ENCODE data around the gene B4GALT2.

The B4GALT2 gene

DNA sequence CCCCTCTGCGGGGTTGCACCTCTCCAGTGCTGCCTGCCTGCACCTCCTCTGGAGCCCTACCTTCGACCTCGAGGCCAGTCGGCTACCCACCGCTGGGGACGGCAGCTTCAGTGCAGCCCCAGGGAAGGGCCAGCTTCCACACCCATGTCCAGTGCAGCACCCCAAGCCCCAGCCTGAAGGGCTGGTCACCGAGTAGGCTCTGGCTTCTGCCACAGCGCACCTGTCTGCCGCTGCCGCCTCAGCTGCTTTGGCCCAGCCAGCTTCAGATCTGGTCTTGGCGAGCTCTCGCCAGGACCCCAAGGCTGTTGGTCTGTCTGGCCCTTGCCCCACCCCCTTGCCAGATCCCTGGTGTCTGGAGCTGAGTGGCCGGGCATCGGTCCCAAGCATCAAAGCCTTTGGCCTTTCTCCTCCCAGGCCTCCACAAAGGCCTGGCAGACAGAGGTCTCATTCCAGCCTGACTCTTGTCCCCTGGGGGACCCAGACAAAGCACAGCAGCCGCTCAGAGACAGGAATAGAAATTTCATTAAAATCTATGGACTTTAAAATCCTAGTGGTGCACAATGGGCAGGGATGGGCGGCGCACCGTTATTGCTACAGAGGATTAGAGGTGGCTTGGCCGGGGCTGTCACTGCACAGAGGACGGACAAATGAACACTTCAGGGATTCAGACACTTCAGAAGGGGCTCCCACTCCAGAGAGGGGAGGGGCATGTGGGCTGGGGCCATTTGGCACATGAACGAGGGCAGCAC is 17.1 kb downstream of the B4GALT2 start:
- Histone ChIP-seq H3K36me3 (ENCODE audit: control insufficient read depth in 4 of 4, insufficient read depth in 4 of 4, low read length in 3 of 4) (no peaks in the 10 kb centered on the region), H3K9me3 (ENCODE audit: control extremely low read depth in 1 of 5, control insufficient read depth in 4 of 5, insufficient read depth in 2 of 5, low read depth in 1 of 5, low read length in 4 of 5) (no peaks in the 10 kb centered on the region), H3K27me3 (replicated peaks in 2 of 5; ENCODE audit: control insufficient read depth in 4 of 5, insufficient read depth in 5 of 5, low read length in 4 of 5) (no peaks in the 10 kb centered on the region), H3K4me3 (ENCODE audit: control insufficient read depth in 1 of 7, extremely low read depth in 1 of 7, insufficient read depth in 4 of 7, low read depth in 2 of 7, low read length in 6 of 7) (no peak overlapping the region), H3K4me1 (ENCODE audit: control extremely low read depth in 1 of 4, control insufficient read depth in 4 of 4, insufficient read depth in 4 of 4, low read length in 3 of 4) (peaks cover 0 to 22% (median 21%) of the 10 kb centered on the region in 4 experiments), H3K27ac (ENCODE audit: insufficient read depth in 1 of 2, low read depth in 1 of 2, low read length in 2 of 2, poor library complexity in 1 of 2, severe bottlenecking in 2 of 2) (no peak overlapping the region)
- POLR2A ChIA-PET: no interaction called here
- 97% methylated on average over 17 of the region's 21 CpGs for WGBS (ENCODE audit: insufficient coverage)
- CTCF ChIA-PET: interaction anchor here (0.8 to 1.0 kb wide), 2 partner anchors 50 to 52 kb away, joined by 3 read pairs; no protein-coding TSS in a partner anchor
- no peak for DNase-seq

- Histone ChIP-seq H3K4me1 (ENCODE audit: control extremely low read depth in 1 of 4, control insufficient read depth in 4 of 4, insufficient read depth in 4 of 4, low read length in 3 of 4) (peaks cover 0 to 17% (median 16%) of the 10 kb centered on the region in 4 experiments), H3K27me3 (replicated peaks in 2 of 5; ENCODE audit: control insufficient read depth in 4 of 5, insufficient read depth in 5 of 5, low read length in 4 of 5) (no peaks in the 10 kb centered on the region), H3K9me3 (ENCODE audit: control extremely low read depth in 1 of 5, control insufficient read depth in 4 of 5, insufficient read depth in 2 of 5, low read depth in 1 of 5, low read length in 4 of 5) (no peaks in the 10 kb centered on the region), H3K4me3 (ENCODE audit: control insufficient read depth in 1 of 7, extremely low read depth in 1 of 7, insufficient read depth in 4 of 7, low read depth in 2 of 7, low read length in 6 of 7) (no peak overlapping the region), H3K36me3 (ENCODE audit: control insufficient read depth in 4 of 4, insufficient read depth in 4 of 4, low read length in 3 of 4) (no peaks in the 10 kb centered on the region), H3K27ac (ENCODE audit: insufficient read depth in 1 of 2, low read depth in 1 of 2, low read length in 2 of 2, poor library complexity in 1 of 2, severe bottlenecking in 2 of 2) (no peak overlapping the region)
- 88% methylated on average over 1 of the region's 6 CpGs for WGBS (ENCODE audit: insufficient coverage)
- POLR2A ChIA-PET: no interaction called here
- DNase-seq: no peak
- CTCF ChIA-PET: interaction anchor here (1.0 kb wide), 1 partner anchor 50 kb away, joined by 3 read pairs; no protein-coding TSS in a partner anchor
These were observed 17.7 kb downstream of the B4GALT2 start for GRCh38 chr1:43996733-43997115.

- Histone ChIP-seq H3K9me3 (ENCODE audit: control extremely low read depth in 1 of 5, control insufficient read depth in 4 of 5, insufficient read depth in 2 of 5, low read depth in 1 of 5, low read length in 4 of 5) (no peaks in the 10 kb centered on the region), H3K27ac (ENCODE audit: insufficient read depth in 1 of 2, low read depth in 1 of 2, low read length in 2 of 2, poor library complexity in 1 of 2, severe bottlenecking in 2 of 2) (no peak overlapping the region), H3K4me1 (ENCODE audit: control extremely low read depth in 1 of 4, control insufficient read depth in 4 of 4, insufficient read depth in 4 of 4, low read length in 3 of 4) (peaks cover 0 to 10% (median 10%) of the 10 kb centered on the region in 4 experiments), H3K4me3 (ENCODE audit: control insufficient read depth in 1 of 7, extremely low read depth in 1 of 7, insufficient read depth in 4 of 7, low read depth in 2 of 7, low read length in 6 of 7) (no peak overlapping the region), H3K27me3 (replicated peaks in 2 of 5; ENCODE audit: control insufficient read depth in 4 of 5, insufficient read depth in 5 of 5, low read length in 4 of 5) (no peaks in the 10 kb centered on the region), H3K36me3 (ENCODE audit: control insufficient read depth in 4 of 4, insufficient read depth in 4 of 4, low read length in 3 of 4) (no peaks in the 10 kb centered on the region)
- no peak for DNase-seq
- ChIA-PET CTCF (no interaction called here), POLR2A (no interaction called here)
- 97% methylated on average over 15 of the region's 22 CpGs for whole genome bisulfite sequencing (ENCODE audit: insufficient coverage)
These were observed 18.4 kb downstream of the B4GALT2 start for GRCh38 chr1:43997295-43997999.

GRCh38 chr1:43998000-43998378 is 19.0 kb downstream of the B4GALT2 start:
- no peaks in the 10 kb centered on the region for H3K36me3 ChIP-seq (ENCODE audit: control insufficient read depth in 4 of 4, insufficient read depth in 4 of 4, low read length in 3 of 4)
- CTCF ChIA-PET: no interaction called here
- POLR2A ChIA-PET: no interaction called here
- no peaks in the 10 kb centered on the region for H3K9me3 ChIP-seq (ENCODE audit: control extremely low read depth in 1 of 5, control insufficient read depth in 4 of 5, insufficient read depth in 2 of 5, low read depth in 1 of 5, low read length in 4 of 5)
- H3K27me3 ChIP-seq (replicated peaks in 2 of 5; ENCODE audit: control insufficient read depth in 4 of 5, insufficient read depth in 5 of 5, low read length in 4 of 5): no peaks in the 10 kb centered on the region
- H3K4me3 ChIP-seq (ENCODE audit: control insufficient read depth in 1 of 7, extremely low read depth in 1 of 7, insufficient read depth in 4 of 7, low read depth in 2 of 7, low read length in 6 of 7): no peak overlapping the region
- no peak for DNase-seq
- no peak overlapping the region for H3K27ac ChIP-seq (ENCODE audit: insufficient read depth in 1 of 2, low read depth in 1 of 2, low read length in 2 of 2, poor library complexity in 1 of 2, severe bottlenecking in 2 of 2)
- peaks cover 0 to 5% (median 4%) of the 10 kb centered on the region in 4 experiments for H3K4me1 ChIP-seq (ENCODE audit: control extremely low read depth in 1 of 4, control insufficient read depth in 4 of 4, insufficient read depth in 4 of 4, low read length in 3 of 4)
- WGBS (ENCODE audit: insufficient coverage): 97% methylated on average over 11 of the region's 11 CpGs

- Histone ChIP-seq H3K4me3 (ENCODE audit: control insufficient read depth in 1 of 7, extremely low read depth in 1 of 7, insufficient read depth in 4 of 7, low read depth in 2 of 7, low read length in 6 of 7) (no peak overlapping the region), H3K9me3 (ENCODE audit: control extremely low read depth in 1 of 5, control insufficient read depth in 4 of 5, insufficient read depth in 2 of 5, low read depth in 1 of 5, low read length in 4 of 5) (no peaks in the 10 kb centered on the region), H3K27me3 (replicated peaks in 2 of 5; ENCODE audit: control insufficient read depth in 4 of 5, insufficient read depth in 5 of 5, low read length in 4 of 5) (no peaks in the 10 kb centered on the region), H3K27ac (ENCODE audit: insufficient read depth in 1 of 2, low read depth in 1 of 2, low read length in 2 of 2, poor library complexity in 1 of 2, severe bottlenecking in 2 of 2) (no peak overlapping the region), H3K4me1 (ENCODE audit: control extremely low read depth in 1 of 4, control insufficient read depth in 4 of 4, insufficient read depth in 4 of 4, low read length in 3 of 4) (peaks cover 0 to 4% (median 4%) of the 10 kb centered on the region in 4 experiments), H3K36me3 (ENCODE audit: control insufficient read depth in 4 of 4, insufficient read depth in 4 of 4, low read length in 3 of 4) (no peaks in the 10 kb centered on the region)
- no peak for DNase-seq
- CTCF ChIA-PET: interaction anchor here (1.2 to 5.5 kb wide), 3 partner anchors 9 to 48 kb away, joined by 4 to 35 read pairs (median 11); no protein-coding TSS in a partner anchor
- WGBS (ENCODE audit: insufficient coverage): 89% methylated on average over 6 of the region's 8 CpGs
- POLR2A ChIA-PET: no interaction called here
These were observed 20.4 kb downstream of the B4GALT2 start for GRCh38 chr1:43999455-43999854.

DNA sequence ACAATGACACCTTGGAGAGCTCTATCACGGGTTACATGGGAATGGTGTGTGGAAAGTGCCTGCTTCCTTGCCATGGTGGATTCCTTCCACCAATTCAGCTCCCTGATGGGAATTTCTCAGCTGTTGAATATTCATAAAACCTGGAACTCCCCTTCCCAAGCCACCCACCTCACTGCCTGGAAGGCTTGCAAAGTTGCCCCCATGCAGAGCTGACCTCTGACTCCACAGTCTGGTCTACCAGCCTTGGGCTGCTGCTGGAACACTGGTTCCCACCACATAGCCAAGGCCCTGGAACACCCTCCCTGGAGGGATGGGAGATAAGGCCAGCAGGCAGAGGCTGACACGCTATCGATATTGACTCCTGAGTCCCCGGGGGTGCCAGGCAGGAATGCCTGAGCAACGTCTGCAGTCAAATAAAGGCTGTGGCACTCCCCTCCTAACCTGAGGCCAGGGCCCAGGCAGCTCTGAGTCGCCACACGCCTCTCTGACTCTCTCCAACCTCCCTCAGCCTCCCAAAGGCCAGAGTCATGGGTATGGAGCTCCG is 21.2 kb downstream of the B4GALT2 start:
- POLR2A ChIA-PET: no interaction called here
- no peaks in the 10 kb centered on the region for H3K9me3 ChIP-seq (ENCODE audit: control extremely low read depth in 1 of 5, control insufficient read depth in 4 of 5, insufficient read depth in 2 of 5, low read depth in 1 of 5, low read length in 4 of 5)
- H3K36me3 ChIP-seq (ENCODE audit: control insufficient read depth in 4 of 4, insufficient read depth in 4 of 4, low read length in 3 of 4): no peaks in the 10 kb centered on the region
- CTCF ChIA-PET: interaction anchor here (0.7 to 5.5 kb wide), 6 partner anchors 9 to 1153 kb away, joined by 3 to 35 read pairs (median 4); no protein-coding TSS in a partner anchor
- no peak overlapping the region for H3K4me3 ChIP-seq (ENCODE audit: control insufficient read depth in 1 of 7, extremely low read depth in 1 of 7, insufficient read depth in 4 of 7, low read depth in 2 of 7, low read length in 6 of 7)
- no peak overlapping the region for H3K27ac ChIP-seq (ENCODE audit: insufficient read depth in 1 of 2, low read depth in 1 of 2, low read length in 2 of 2, poor library complexity in 1 of 2, severe bottlenecking in 2 of 2)
- WGBS (ENCODE audit: insufficient coverage): 97% methylated on average over 7 of the region's 8 CpGs
- no peaks in the 10 kb centered on the region for H3K27me3 ChIP-seq (replicated peaks in 2 of 5; ENCODE audit: control insufficient read depth in 4 of 5, insufficient read depth in 5 of 5, low read length in 4 of 5)
- DNase-seq: no peak
- no peaks in the 10 kb centered on the region for H3K4me1 ChIP-seq (ENCODE audit: control extremely low read depth in 1 of 4, control insufficient read depth in 4 of 4, insufficient read depth in 4 of 4, low read length in 3 of 4)

DNA sequence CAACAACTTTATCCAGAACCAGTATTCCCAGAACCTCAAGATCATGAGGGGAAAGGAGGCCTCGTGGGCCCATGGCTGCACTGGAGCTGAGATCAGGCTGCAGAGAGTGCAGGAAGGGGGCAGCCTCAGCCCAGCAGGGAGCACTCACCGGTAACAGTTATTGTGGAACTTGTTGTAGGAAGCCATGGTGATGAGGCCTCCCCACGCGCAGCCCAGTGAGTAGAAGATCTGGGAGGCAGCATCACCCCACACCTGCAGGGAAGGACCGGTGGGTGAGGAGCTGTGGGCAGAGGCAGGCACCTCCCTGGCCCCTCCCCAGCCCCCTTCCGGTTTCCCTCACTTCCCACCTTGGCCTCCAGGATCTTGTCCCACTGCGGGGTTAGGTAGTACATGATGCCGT is 23.2 kb downstream of the B4GALT2 start:
- POLR2A ChIA-PET: no interaction called here
- 91% methylated on average over 8 of the region's 8 CpGs for WGBS (ENCODE audit: insufficient coverage)
- no peak overlapping the region for H3K4me3 ChIP-seq (ENCODE audit: control insufficient read depth in 1 of 7, extremely low read depth in 1 of 7, insufficient read depth in 4 of 7, low read depth in 2 of 7, low read length in 6 of 7)
- CTCF ChIA-PET: interaction anchor here (0.9 to 5.5 kb wide), 5 partner anchors 10 to 46 kb away, joined by 3 to 35 read pairs (median 6); no protein-coding TSS in a partner anchor
- H3K27me3 ChIP-seq (replicated peaks in 2 of 5; ENCODE audit: control insufficient read depth in 4 of 5, insufficient read depth in 5 of 5, low read length in 4 of 5): no peaks in the 10 kb centered on the region
- no peaks in the 10 kb centered on the region for H3K9me3 ChIP-seq (ENCODE audit: control extremely low read depth in 1 of 5, control insufficient read depth in 4 of 5, insufficient read depth in 2 of 5, low read depth in 1 of 5, low read length in 4 of 5)
- no peaks in the 10 kb centered on the region for H3K36me3 ChIP-seq (ENCODE audit: control insufficient read depth in 4 of 4, insufficient read depth in 4 of 4, low read length in 3 of 4)
- no peak overlapping the region for H3K27ac ChIP-seq (ENCODE audit: insufficient read depth in 1 of 2, low read depth in 1 of 2, low read length in 2 of 2, poor library complexity in 1 of 2, severe bottlenecking in 2 of 2)
- no peaks in the 10 kb centered on the region for H3K4me1 ChIP-seq (ENCODE audit: control extremely low read depth in 1 of 4, control insufficient read depth in 4 of 4, insufficient read depth in 4 of 4, low read length in 3 of 4)
- DNase-seq: no peak

All from common myeloid progenitor, CD34-positive (primary cell).